Subcutaneous abdominal adipose tissue (tissue), 5 donors: ENCODE measurements around the gene GPRC5C.
A peak's percentile ranks its signal among the peaks of the same experiment; 100 is the strongest.

Experiments
- H3K27ac ChIP-seq: one replicate; pipeline ENCODE4 v1.7.0; 2013; ENCODE audit warnings: low read depth, mild to moderate bottlenecking, inconsistent platforms, low read length, moderate library complexity
- H3K27me3 ChIP-seq, 5 donors: one replicate each; pipeline ENCODE4 v1.7.0; 2013; ENCODE audit warnings: low read length in 5 of 5, inconsistent platforms in 1 of 5; ENCODE audit not compliant: control insufficient read depth in 5 of 5, insufficient read depth in 4 of 5
- H3K36me3 ChIP-seq, 5 donors: one replicate each; pipeline ENCODE4 v1.7.0; 2013; ENCODE audit warnings: low read length in 5 of 5; ENCODE audit not compliant: control insufficient read depth in 5 of 5, insufficient read depth in 5 of 5
- H3K4me1 ChIP-seq, 5 donors: one replicate each; pipeline ENCODE4 v1.7.0; 2013; ENCODE audit warnings: low read length in 5 of 5, mild to moderate bottlenecking in 3 of 5, moderate library complexity in 1 of 5; ENCODE audit not compliant: control insufficient read depth in 5 of 5, insufficient read depth in 5 of 5
- H3K4me3 ChIP-seq, 5 donors: one replicate each; pipeline ENCODE4 v1.7.0; 2013; ENCODE audit warnings: low read length in 5 of 5, low read depth in 1 of 5
- H3K9ac ChIP-seq, 5 donors: one replicate each; pipeline ENCODE4 v1.7.0; 2013; ENCODE audit warnings: low read length in 5 of 5, mild to moderate bottlenecking in 4 of 5, moderate library complexity in 3 of 5
- H3K9me3 ChIP-seq, 5 donors: one replicate each; pipeline ENCODE4 v1.7.0; 2013; ENCODE audit warnings: low read length in 5 of 5; ENCODE audit not compliant: control insufficient read depth in 5 of 5
- donor health status: healthy.
- donor health status: healthy.
- donor health status: healthy.
- donor health status: healthy.
- donor health status: healthy.

The GPRC5C gene

DNA sequence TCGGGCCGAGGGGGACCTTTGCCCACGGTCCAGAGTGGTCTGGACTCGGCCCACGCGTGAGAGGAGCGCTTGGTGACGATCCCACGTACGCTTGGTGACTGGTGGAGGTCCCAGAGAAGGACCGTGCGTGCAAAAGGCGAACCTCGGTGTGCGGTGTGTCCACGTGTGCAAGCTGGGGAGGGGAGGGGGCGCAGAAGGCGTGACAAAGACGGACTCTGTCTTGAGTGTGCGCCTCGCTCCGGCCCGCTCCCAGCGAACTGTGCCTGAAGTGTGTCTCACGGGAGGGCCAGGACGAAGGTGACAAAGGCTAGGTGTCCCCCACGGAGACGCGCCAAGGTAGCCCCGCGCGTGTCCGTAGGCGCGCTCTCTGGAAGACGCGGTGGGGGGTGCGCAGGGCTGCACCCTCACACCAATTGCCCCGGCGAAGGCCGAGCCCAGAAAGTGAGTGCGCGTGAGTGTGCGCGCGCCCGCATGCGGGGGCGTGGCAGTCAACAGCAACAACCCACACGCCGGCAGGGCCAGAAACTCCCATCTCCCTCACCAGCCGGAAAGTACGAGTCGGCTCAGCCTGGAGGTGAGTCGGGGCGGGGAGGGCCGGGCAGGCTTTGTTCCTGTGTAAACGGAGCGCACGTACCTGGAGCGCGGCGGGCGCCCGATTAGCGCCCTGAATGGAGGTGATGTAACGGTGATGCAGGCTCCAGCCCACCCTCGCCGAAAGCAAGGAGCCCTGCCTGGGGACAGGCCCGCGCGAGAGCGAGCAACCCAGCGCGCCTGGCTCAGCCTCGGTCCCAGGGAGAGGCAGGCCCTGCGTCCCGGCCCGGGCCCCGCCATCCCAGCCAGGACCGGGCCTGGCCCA, at the start of gene GPRC5C:
TSS of gene GPRC5C (plus strand) at position 521 of the 856 bp plus-strand sequence. CDS start 7,689 bp downstream, outside the sequence.
- Histone ChIP-seq H3K4me1 (peaks cover 0 to 52% (median 41%) of the 10 kb centered on the region in 5 donors), H3K9me3 (no peaks in the 10 kb centered on the region), H3K36me3 (no peaks in the 10 kb centered on the region), H3K4me3 (peak within 1 kb of the TSS; percentile 63 to 89 (median 73)), H3K27ac (peak within 1 kb of the TSS; percentile 80), H3K27me3 (peaks cover 0 to 15% (median 5%) of the 10 kb centered on the region in 5 donors), H3K9ac (peak within 1 kb of the TSS; percentile 38 to 78 (median 62))

GRCh38 chr17:74383141-74383540, 48.7 kb upstream of the GPRC5C start:
- Histone ChIP-seq H3K4me3 (no peak overlapping the region), H3K9ac (peak overlapping the region in 1 of 5 donors; percentile 35), H3K27ac (no peak overlapping the region), H3K4me1 (peaks cover 0 to 26% (median 23%) of the 10 kb centered on the region in 5 donors), H3K9me3 (no peaks in the 10 kb centered on the region), H3K27me3 (no peaks in the 10 kb centered on the region), H3K36me3 (no peaks in the 10 kb centered on the region)

GRCh38 chr17:74385201-74385600, 46.7 kb upstream of the GPRC5C start:
- Histone ChIP-seq H3K36me3 (no peaks in the 10 kb centered on the region), H3K9ac (no peak overlapping the region), H3K27me3 (no peaks in the 10 kb centered on the region), H3K4me1 (peaks cover 0 to 15% (median 13%) of the 10 kb centered on the region in 5 donors), H3K27ac (no peak overlapping the region), H3K9me3 (no peaks in the 10 kb centered on the region), H3K4me3 (no peak overlapping the region)

DNA sequence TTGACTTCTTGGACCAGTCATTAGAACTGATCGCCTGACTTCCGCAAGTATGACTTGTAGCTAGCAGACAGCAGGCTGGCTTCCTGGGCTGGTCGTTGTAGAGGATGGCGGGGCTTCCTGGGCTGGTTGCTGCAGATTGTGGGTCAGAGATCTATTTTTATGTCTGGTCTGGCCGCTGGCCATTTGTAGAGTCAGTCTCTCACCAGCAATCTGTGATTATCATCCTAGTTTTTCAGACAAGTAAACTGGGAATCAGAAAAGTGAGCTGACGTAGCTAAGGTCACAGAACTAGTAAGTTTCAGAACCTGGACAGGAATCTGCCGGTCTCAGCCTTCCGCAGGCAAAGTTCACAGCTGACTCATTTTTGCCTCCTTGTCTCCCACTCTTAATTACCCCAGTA, 45.5 kb upstream of the GPRC5C start:
- Histone ChIP-seq H3K4me3 (no peak overlapping the region), H3K9me3 (no peaks in the 10 kb centered on the region), H3K36me3 (no peaks in the 10 kb centered on the region), H3K9ac (no peak overlapping the region), H3K27ac (no peak overlapping the region), H3K4me1 (peaks cover 0 to 18% (median 15%) of the 10 kb centered on the region in 5 donors), H3K27me3 (no peaks in the 10 kb centered on the region)

- peaks cover 3 to 30% (median 27%) of the 10 kb centered on the region in 5 donors for H3K4me1 ChIP-seq
- H3K4me3 ChIP-seq, result no peak overlapping the region
- no peaks in the 10 kb centered on the region for H3K27me3 ChIP-seq
- peaks cover 0 to 2% (median 0%) of the 10 kb centered on the region in 5 donors for H3K9me3 ChIP-seq
- H3K9ac ChIP-seq, result peak overlapping the region in 1 of 5 donors; percentile 44
- no peak overlapping the region for H3K27ac ChIP-seq
- no peaks in the 10 kb centered on the region for H3K36me3 ChIP-seq
Measured at GRCh38 chr17:74387365-74388218, 44.3 kb upstream of the GPRC5C start.

- peaks cover 5 to 44% (median 43%) of the 10 kb centered on the region in 5 donors for H3K4me1 ChIP-seq
- no peak overlapping the region for H3K27ac ChIP-seq
- no peaks in the 10 kb centered on the region for H3K36me3 ChIP-seq
- H3K9ac ChIP-seq, result no peak overlapping the region
- peaks cover 0 to 3% (median 0%) of the 10 kb centered on the region in 5 donors for H3K9me3 ChIP-seq
- no peaks in the 10 kb centered on the region for H3K27me3 ChIP-seq
- H3K4me3 ChIP-seq, result no peak overlapping the region
Measured at GRCh38 chr17:74389084-74389753, 42.7 kb upstream of the GPRC5C start.

GRCh38 chr17:74389937-74390679, 41.8 kb upstream of the GPRC5C start:
- Histone ChIP-seq H3K4me1 (peaks cover 5 to 45% (median 43%) of the 10 kb centered on the region in 5 donors), H3K9ac (no peak overlapping the region), H3K9me3 (peaks cover 0 to 3% (median 0%) of the 10 kb centered on the region in 5 donors), H3K27me3 (no peaks in the 10 kb centered on the region), H3K27ac (peak overlapping the region; percentile 88), H3K36me3 (no peaks in the 10 kb centered on the region), H3K4me3 (no peak overlapping the region)

DNA sequence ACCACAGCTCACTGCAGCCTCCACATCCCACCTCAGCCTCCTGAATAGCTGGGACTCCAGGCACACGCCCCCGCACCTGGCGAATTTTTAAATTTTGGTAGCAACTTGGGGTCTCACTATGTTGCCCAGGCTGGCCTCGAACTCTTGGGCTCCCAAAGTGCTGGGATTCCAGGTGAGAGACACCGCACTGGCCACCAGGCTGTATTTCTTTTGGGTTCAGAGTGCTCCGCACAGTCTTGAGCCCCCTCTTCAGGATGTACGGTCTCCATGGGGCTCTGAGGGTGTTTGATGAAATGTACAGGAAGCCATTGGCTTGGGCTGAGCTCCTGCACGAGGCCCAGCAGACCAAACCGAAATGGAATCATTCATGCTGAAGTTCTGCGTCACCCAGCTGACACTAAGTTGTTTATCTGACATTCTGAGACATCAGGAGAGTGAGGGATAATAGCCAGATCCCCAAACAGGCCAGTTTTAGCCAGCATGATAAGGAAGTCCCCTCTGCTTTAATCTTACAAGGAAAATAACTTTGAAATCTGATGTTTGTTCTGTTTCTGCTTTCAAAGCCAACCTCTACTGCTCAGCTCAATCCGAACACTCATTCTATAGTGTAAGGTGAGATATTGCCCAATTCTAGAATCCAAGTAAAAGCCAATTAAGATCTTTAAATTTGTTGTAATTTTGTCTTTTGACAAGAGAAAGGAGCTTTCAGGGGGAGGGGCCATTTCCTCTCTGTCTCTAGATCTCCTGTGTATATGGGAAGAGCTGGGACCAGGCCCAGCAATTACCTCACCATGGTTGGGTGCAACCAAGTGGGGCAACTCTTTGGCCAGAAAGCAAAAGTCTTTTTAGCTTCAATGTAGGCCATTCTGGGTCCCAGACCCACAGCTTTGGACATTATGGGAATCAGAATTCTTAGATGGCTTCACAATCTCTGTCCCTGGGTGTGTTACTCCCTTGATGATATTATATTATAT, 40.9 kb upstream of the GPRC5C start:
- peaks cover 5 to 45% (median 42%) of the 10 kb centered on the region in 5 donors for H3K4me1 ChIP-seq
- peak overlapping the region; percentile 88 for H3K27ac ChIP-seq
- peaks cover 0 to 3% (median 0%) of the 10 kb centered on the region in 5 donors for H3K9me3 ChIP-seq
- H3K36me3 ChIP-seq, result no peaks in the 10 kb centered on the region
- no peaks in the 10 kb centered on the region for H3K27me3 ChIP-seq
- no peak overlapping the region for H3K4me3 ChIP-seq
- H3K9ac ChIP-seq, result peak overlapping the region in 1 of 5 donors; percentile 60
